ENCODE results near the gene KBTBD12.

DNA sequence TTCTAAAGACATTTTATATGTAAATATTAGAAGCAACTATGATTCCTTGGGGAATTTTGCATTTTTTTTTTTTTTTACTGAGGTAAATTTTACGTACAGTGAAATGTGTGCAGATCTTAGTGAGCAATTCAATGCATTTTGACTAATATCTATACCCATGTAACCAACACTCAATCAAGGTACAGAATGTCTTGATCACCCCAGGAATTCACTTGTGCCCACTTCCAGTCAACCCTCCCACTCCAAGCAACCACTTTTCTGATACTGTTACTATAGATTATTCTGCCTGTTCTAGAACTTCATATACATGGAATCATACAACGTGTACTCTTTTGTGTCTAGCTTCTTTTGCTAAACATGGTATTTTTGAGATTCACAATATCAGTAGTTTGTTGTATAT, 47.6 kb upstream of the KBTBD12 start:
- TF ChIP-seq, protein P1, sequence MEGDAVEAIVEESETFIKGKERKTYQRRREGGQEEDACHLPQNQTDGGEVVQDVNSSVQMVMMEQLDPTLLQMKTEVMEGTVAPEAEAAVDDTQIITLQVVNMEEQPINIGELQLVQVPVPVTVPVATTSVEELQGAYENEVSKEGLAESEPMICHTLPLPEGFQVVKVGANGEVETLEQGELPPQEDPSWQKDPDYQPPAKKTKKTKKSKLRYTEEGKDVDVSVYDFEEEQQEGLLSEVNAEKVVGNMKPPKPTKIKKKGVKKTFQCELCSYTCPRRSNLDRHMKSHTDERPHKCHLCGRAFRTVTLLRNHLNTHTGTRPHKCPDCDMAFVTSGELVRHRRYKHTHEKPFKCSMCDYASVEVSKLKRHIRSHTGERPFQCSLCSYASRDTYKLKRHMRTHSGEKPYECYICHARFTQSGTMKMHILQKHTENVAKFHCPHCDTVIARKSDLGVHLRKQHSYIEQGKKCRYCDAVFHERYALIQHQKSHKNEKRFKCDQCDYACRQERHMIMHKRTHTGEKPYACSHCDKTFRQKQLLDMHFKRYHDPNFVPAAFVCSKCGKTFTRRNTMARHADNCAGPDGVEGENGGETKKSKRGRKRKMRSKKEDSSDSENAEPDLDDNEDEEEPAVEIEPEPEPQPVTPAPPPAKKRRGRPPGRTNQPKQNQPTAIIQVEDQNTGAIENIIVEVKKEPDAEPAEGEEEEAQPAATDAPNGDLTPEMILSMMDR (IDR thresholded peaks at IDR 0.05): no peak
- TF ChIP-seq POLR2AphosphoS5 (IDR thresholded peaks at IDR 0.05): no peak

Data from transverse colon (tissue), 4 donors.